B cell (primary cell): ENCODE results near the gene XXYLT1. TPM values are rescaled to one million over a fixed set of nuclear protein-coding genes. Genes with fewer than 3 reads are reported as not detected.

Experiments
- ATAC-seq: fragments of 200-7000 bp; cut with Tn5 transposase; one replicate; pipeline ENCODE4 v1.10.0; 2021; ENCODE audit warnings: low read depth, mild to moderate bottlenecking, moderate number of reproducible peaks, moderate library complexity
- CTCF ChIA-PET: fragments of 350-600 bp; sonication (Branson Sonifier 250); formaldehyde crosslinking; loops from one replicate; lab custom pipeline; 2021; ENCODE audit warnings: antibody characterized with exemption, inconsistent platforms; lab: Charles Lee
- POLR2A ChIA-PET: fragments of 350-600 bp; sonication (Branson Sonifier 250); formaldehyde crosslinking; loops from one replicate; lab custom pipeline; 2021; ENCODE audit warnings: antibody characterized with exemption; lab: Charles Lee
- DNase-seq: peaks from one replicate; pipeline ENCODE4 v3.0.0; 2013
- H2AFZ ChIP-seq: 2 replicates; pipeline ENCODE4 v1.6.1; 2012; ENCODE audit warnings: mild to moderate bottlenecking, low read depth, low read length; ENCODE audit not compliant: insufficient read depth, poor library complexity, severe bottlenecking
- H3K27ac ChIP-seq, 2 donors: 1 replicate in 1 of 2; 2 replicates in 1 of 2; pipeline ENCODE4 v1.5.1; 2012 to 2013; ENCODE audit warnings: low read length in 2 of 2, mild to moderate bottlenecking in 2 of 2, moderate library complexity in 1 of 2
- H3K27me3 ChIP-seq, 4 experiments: fragments of 200-600 bp in 1 of 4; sonication (generic) in 1 of 4; replicated peaks in 1 of 4; 1 replicate in 2 of 4; 2 replicates in 2 of 4; pipeline versions ENCODE4 v1.6.1 to v1.7.0; 2013 to 2016; ENCODE audit warnings: low read length in 3 of 4, mild to moderate bottlenecking in 2 of 4, mixed read lengths in 1 of 4, moderate library complexity in 1 of 4; ENCODE audit not compliant: insufficient read depth in 4 of 4, control insufficient read depth in 3 of 4; ENCODE audit errors: control extremely low read depth in 1 of 4
- H3K36me3 ChIP-seq, 2 experiments: replicated peaks in 1 of 2; 1 replicate in 1 of 2; 2 replicates in 1 of 2; pipeline versions ENCODE4 v1.6.1 to v1.7.1; 2013; ENCODE audit warnings: low read length in 1 of 2; ENCODE audit not compliant: insufficient read depth in 2 of 2, control insufficient read depth in 1 of 2; ENCODE audit errors: control extremely low read depth in 1 of 2, extremely low read depth in 1 of 2
- H3K4me1 ChIP-seq, 2 donors: fragments of 200-600 bp in 1 of 2; sonication (generic) in 1 of 2; 1 replicate in 1 of 2; 2 replicates in 1 of 2; pipeline versions ENCODE4 v1.5.1 to v1.6.1; 2013 to 2017; ENCODE audit warnings: low read length in 2 of 2; ENCODE audit not compliant: control insufficient read depth in 2 of 2, insufficient read depth in 2 of 2
- H3K4me2 ChIP-seq: replicated peaks from 2 replicates; pipeline ENCODE3; 2012; ENCODE audit warnings: mild to moderate bottlenecking, low read depth, low read length; ENCODE audit not compliant: poor library complexity, severe bottlenecking
- H3K4me3 ChIP-seq, 5 experiments: fragments of 200-600 bp in 1 of 5; sonication (generic) in 1 of 5; 1 replicate in 3 of 5; 2 replicates in 2 of 5; pipeline versions ENCODE4 v1.5.1 to v1.7.0; 2011 to 2016; ENCODE audit warnings: low read length in 4 of 5, mild to moderate bottlenecking in 4 of 5, low read depth in 2 of 5, control low read depth in 1 of 5, moderate library complexity in 1 of 5; ENCODE audit not compliant: insufficient read depth in 1 of 5; ENCODE audit errors: control extremely low read depth in 1 of 5, extremely low read depth in 1 of 5
- H3K79me2 ChIP-seq: fragments of 200-600 bp; sonication (generic); one replicate; pipeline ENCODE4 v1.6.0; 2016; ENCODE audit warnings: low read length; ENCODE audit not compliant: control insufficient read depth, insufficient read depth
- H3K9ac ChIP-seq: fragments of 200-600 bp; sonication (generic); 2 replicates; pipeline ENCODE4 v1.6.1; 2017; ENCODE audit warnings: mild to moderate bottlenecking, low read length, moderate library complexity
- H3K9me3 ChIP-seq, 3 donors: one replicate each; pipeline versions ENCODE4 v1.6.1 to v1.7.1; 2013; ENCODE audit warnings: low read length in 2 of 3; ENCODE audit not compliant: control insufficient read depth in 2 of 3, insufficient read depth in 1 of 3; ENCODE audit errors: control extremely low read depth in 1 of 3
- H4K20me1 ChIP-seq: 2 replicates; pipeline ENCODE4 v1.6.0; 2012; ENCODE audit warnings: mild to moderate bottlenecking, low read length; ENCODE audit not compliant: insufficient read depth, control insufficient read depth, poor library complexity, severe bottlenecking
- H3K27ac Mint-ChIP-seq: one replicate; pipeline ENCODE4 v1.8.0; 2021; ENCODE audit warnings: mixed read lengths
- H3K27me3 Mint-ChIP-seq: one replicate; pipeline ENCODE4 v1.8.0; 2021; ENCODE audit warnings: mixed read lengths
- H3K4me1 Mint-ChIP-seq: one replicate; pipeline ENCODE4 v1.8.0; 2021; ENCODE audit warnings: mixed read lengths
- H3K4me3 Mint-ChIP-seq: one replicate; pipeline ENCODE4 v1.8.0; 2021; ENCODE audit warnings: mixed read lengths
- H3K9me3 Mint-ChIP-seq: one replicate; pipeline ENCODE4 v1.8.0; 2022; ENCODE audit warnings: mixed read lengths; ENCODE audit not compliant: insufficient read depth
- EZH2 ChIP-seq: IDR thresholded peaks from 2 replicates; pipeline ENCODE4 v1.6.1; 2012; ENCODE audit warnings: borderline replicate concordance, low read depth, mild to moderate bottlenecking, moderate library complexity, low read length; ENCODE audit not compliant: insufficient read depth, poor library complexity, severe bottlenecking
- WGBS: methylation state at CpG from one replicate; pipeline ENCODE4 v1.1.5; 2013; ENCODE audit warnings: missing lambda C conversion rate; ENCODE audit not compliant: insufficient coverage; 5-methylcytosine and 5-hydroxymethylcytosine counted together
- intact Hi-C: fragments of 100-400 bp; cut with micrococcal nuclease; formaldehyde crosslinking; loops from one replicate; pipeline ENCODE4 v1.10.0; 2022
- polyA plus RNA-seq: library from polyadenylated mRNA; depleted of rRNA; stranded (reverse); fragments of >200 nt; gene quantifications from 2 replicates; pipeline ENCODE4 v1.2.3, GENCODE V29; 2012
- total RNA-seq, 2 donors: library from RNA; stranded (reverse); fragments of 120-200 nt in 1 of 2; gene quantifications; 1 replicate in 1 of 2; 2 replicates in 1 of 2; pipeline versions ENCODE4 v1.2.3 to v1.2.4, GENCODE V29; 2013 to 2022
- TF ChIP-seq, protein P1 (sequence below): fragments of 200-600 bp; IDR thresholded peaks from one replicate; pipeline ENCODE4 v1.8.0; 2022; ENCODE audit warnings: antibody characterized with exemption, mild to moderate bottlenecking

Gene XXYLT1
- total and polyA plus RNA-seq, 2 donors (not counting 1 experiment from before 2014, with no cell fraction given), result 2.6 to 11.2 TPM

DNA sequence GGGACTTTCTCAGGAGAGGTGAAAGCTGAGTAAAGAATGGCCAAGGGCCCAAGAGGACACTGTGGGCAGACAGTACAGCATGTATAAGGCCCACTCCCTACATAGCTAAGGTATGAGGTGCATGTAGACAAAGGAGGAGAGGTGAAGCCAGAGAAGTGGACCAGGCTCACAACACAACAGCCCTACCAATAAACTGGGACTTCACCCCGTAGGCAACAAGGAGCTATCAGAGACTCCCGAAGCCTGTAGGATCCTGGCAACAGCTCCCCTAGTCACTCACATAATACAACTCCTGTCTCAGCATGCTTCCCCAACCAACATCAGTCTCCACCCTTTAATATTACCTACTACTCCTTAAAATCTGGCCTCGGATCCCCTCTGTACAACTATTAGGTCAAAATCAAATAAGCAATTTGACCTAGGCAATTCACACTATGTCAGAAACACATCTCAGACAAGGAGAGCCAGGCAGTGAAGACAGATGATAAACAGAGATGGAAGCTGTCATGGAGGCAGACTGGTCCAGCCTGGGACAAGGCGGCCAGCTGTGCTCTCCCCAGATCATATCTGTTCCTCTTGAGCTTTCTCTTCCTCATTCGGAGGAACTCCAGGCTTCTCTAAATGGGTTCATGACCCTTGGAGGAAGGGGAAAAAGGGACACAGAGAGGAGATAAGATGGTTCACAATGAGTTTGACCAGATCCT lies 1.4 kb downstream of the XXYLT1 start:
- Histone ChIP-seq H3K4me1 (peaks cover 17 to 18% of the 10 kb centered on the region in 2 donors), H4K20me1 (no peaks in the 10 kb centered on the region), H2AFZ (peak overlapping the region; percentile 79), H3K4me2 (peak overlapping the region; percentile 83), H3K9ac (peak overlapping the region; percentile 71), H3K27ac (no peak overlapping the region), H3K4me3 (peak overlapping the region in 4 of 5 experiments; percentile 35 to 88 (median 80)), H3K9me3 (no peaks in the 10 kb centered on the region), H3K79me2 (peaks cover 4% of the 10 kb centered on the region), H3K27me3 (no peaks in the 10 kb centered on the region), H3K36me3 (no peaks in the 10 kb centered on the region)
- POLR2A ChIA-PET, result interaction anchor here (0.8 to 1.8 kb wide), 8 partner anchors 8 to 602 kb away, joined by 3 to 8 read pairs (median 6); partner anchors contain the start of genes ACAP2, FAM43A and LSG1
- Mint-ChIP-seq H3K9me3 (no peaks in the 10 kb centered on the region), H3K4me3 (peak overlapping the region; percentile 87), H3K27me3 (no peaks in the 10 kb centered on the region), H3K27ac (peak overlapping the region; percentile 78), H3K4me1 (peaks cover 19% of the 10 kb centered on the region)
- intact Hi-C loops, result loop anchor here (2.0 to 10.0 kb wide), 3 partner anchors 385 to 581 kb away; no protein-coding TSS in a partner anchor
- ATAC-seq, result no peak
- DNase-seq, result no peak
- 80% methylated on average over 3 of the region's 5 CpGs for WGBS
- TF ChIP-seq, protein P1, sequence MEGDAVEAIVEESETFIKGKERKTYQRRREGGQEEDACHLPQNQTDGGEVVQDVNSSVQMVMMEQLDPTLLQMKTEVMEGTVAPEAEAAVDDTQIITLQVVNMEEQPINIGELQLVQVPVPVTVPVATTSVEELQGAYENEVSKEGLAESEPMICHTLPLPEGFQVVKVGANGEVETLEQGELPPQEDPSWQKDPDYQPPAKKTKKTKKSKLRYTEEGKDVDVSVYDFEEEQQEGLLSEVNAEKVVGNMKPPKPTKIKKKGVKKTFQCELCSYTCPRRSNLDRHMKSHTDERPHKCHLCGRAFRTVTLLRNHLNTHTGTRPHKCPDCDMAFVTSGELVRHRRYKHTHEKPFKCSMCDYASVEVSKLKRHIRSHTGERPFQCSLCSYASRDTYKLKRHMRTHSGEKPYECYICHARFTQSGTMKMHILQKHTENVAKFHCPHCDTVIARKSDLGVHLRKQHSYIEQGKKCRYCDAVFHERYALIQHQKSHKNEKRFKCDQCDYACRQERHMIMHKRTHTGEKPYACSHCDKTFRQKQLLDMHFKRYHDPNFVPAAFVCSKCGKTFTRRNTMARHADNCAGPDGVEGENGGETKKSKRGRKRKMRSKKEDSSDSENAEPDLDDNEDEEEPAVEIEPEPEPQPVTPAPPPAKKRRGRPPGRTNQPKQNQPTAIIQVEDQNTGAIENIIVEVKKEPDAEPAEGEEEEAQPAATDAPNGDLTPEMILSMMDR, result no peak
- TF ChIP-seq EZH2, result no peak
- CTCF ChIA-PET, result interaction anchor here (0.5 to 10.2 kb wide), 16 partner anchors 8 to 610 kb away, joined by 3 to 203 read pairs (median 7); partner anchors contain the start of genes FAM43A and LSG1
